DND-41 (cell line): ENCODE results near the gene PLXDC1.

Experiments
- CTCF ChIP-seq: IDR thresholded peaks from 2 replicates; pipeline ENCODE4 v1.5.1; 2012; ENCODE audit warnings: borderline replicate concordance, low read length, moderate library complexity, mild to moderate bottlenecking; ENCODE audit not compliant: poor library complexity, severe bottlenecking; ENCODE audit errors: extremely low read depth
- EZH2 ChIP-seq: IDR thresholded peaks from 3 replicates; pipeline ENCODE4 v1.6.1; 2012; ENCODE audit warnings: borderline replicate concordance, low read depth, mild to moderate bottlenecking, moderate library complexity, low read length, inconsistent platforms; ENCODE audit not compliant: severe bottlenecking

- no peak for TF ChIP-seq CTCF
- TF ChIP-seq EZH2: no peak
Measured at GRCh38 chr17:39100530-39100929, 50.9 kb downstream of the PLXDC1 start.
